ENCODE results near the gene ATXN8OS.

GRCh38 chr13:70170689-70171088 is 63.1 kb downstream of the ATXN8OS start:
- TF ChIP-seq CTCF (IDR thresholded peaks at IDR 0.05) = no peak
- TF ChIP-seq POLR2A (IDR thresholded peaks at IDR 0.05) = no peak
